HG03342 (cell line): ENCODE results near the gene NEUROD1.

Source experiments
- ATAC-seq: cut with Tn5 transposase; IDR thresholded peaks from one replicate; pipeline ENCODE4 v1.9.1; 2021; ENCODE audit warnings: mild to moderate bottlenecking, moderate library complexity; ENCODE audit not compliant: unreplicated experiment

The NEUROD1 gene

GRCh38 chr2:181643151-181643550 lies 37.2 kb downstream of the NEUROD1 start:
- no peak for ATAC-seq

GRCh38 chr2:181642086-181642485 lies 38.2 kb downstream of the NEUROD1 start:
- ATAC-seq: no peak

GRCh38 chr2:181639686-181640085 lies 40.6 kb downstream of the NEUROD1 start:
- ATAC-seq: no peak

- peak; percentile 83 for ATAC-seq
These were observed 47.5 kb downstream of the NEUROD1 start for GRCh38 chr2:181632733-181633401.

- ATAC-seq: no peak
These were observed 51.4 kb downstream of the NEUROD1 start for GRCh38 chr2:181628590-181629585.

- no peak for ATAC-seq
These were observed 52.8 kb downstream of the NEUROD1 start for GRCh38 chr2:181627545-181627944.

- no peak for ATAC-seq
These were observed 53.6 kb downstream of the NEUROD1 start for GRCh38 chr2:181626671-181627070.
